SH-SY5Y (cell line): ENCODE measurements around the gene MEN1.

Experiments
- GATA2 ChIP-seq: IDR thresholded peaks from 2 replicates; pipeline ENCODE4 v1.6.1; 2011; ENCODE audit warnings: mild to moderate bottlenecking, low read depth, low read length
- GATA3 ChIP-seq: IDR thresholded peaks from 2 replicates; pipeline ENCODE4 v1.6.1; 2011; ENCODE audit warnings: low read depth, mild to moderate bottlenecking, low read length, moderate library complexity

- TF ChIP-seq GATA2, result no peak
- no peak for TF ChIP-seq GATA3
These were observed 32.7 kb upstream of the MEN1 start for GRCh38 chr11:64842851-64843685.
